ENCODE measurements around the gene DCN.

GRCh38 chr12:91127751-91128150 is 54.9 kb downstream of the DCN start:
- no peak for TF ChIP-seq EZH2phosphoT487 (IDR thresholded peaks at IDR 0.05)
- TF ChIP-seq CTCF (IDR thresholded peaks at IDR 0.05), result no peak
- TF ChIP-seq EZH2 (IDR thresholded peaks at IDR 0.05), result no peak

All from neural progenitor cell (in vitro differentiated cells).